CD4-positive, alpha-beta T cell treated with Interferon alpha-2 for 1 hour (primary cell): Measurements from ENCODE around the gene SNTB2.
A peak's percentile ranks its signal among the peaks of the same experiment; 100 is the strongest.
"Not testable (repeated sequence)": the region's sequence is repeated elsewhere in the genome, so short reads cannot be mapped to it uniquely, and the experiment has no call there.

ENCODE experiments used
- DNase-seq, 2 donors: peaks; one replicate each; pipeline ENCODE4 v3.0.0-alpha.2; 2020 to 2022

SNTB2 gene

GRCh38 chr16:69239851-69240250 is 52.9 kb downstream of the SNTB2 start:
- DNase-seq = no peak

- no peak for DNase-seq
Observed at GRCh38 chr16:69240331-69240730, 53.4 kb downstream of the SNTB2 start.

GRCh38 chr16:69241926-69242325 is 55.0 kb downstream of the SNTB2 start:
- DNase-seq = no peak

- DNase-seq = no peak
Observed at GRCh38 chr16:69243479-69243878, 56.5 kb downstream of the SNTB2 start.

- no peak for DNase-seq
Observed at GRCh38 chr16:69244336-69244735, 57.4 kb downstream of the SNTB2 start.

- DNase-seq = no peak
Observed at GRCh38 chr16:69250081-69250480, 63.1 kb downstream of the SNTB2 start.

- peak in 1 of 2 donors; percentile 13 for DNase-seq
Observed at GRCh38 chr16:69253870-69254341, 66.9 kb downstream of the SNTB2 start.

- DNase-seq = not testable (repeated sequence)
Observed at GRCh38 chr16:69259428-69259764, 72.4 kb downstream of the SNTB2 start.

GRCh38 chr16:69260019-69260418 is 73.1 kb downstream of the SNTB2 start:
- DNase-seq = no peak

- no peak for DNase-seq
Observed at GRCh38 chr16:69260506-69260905, 73.5 kb downstream of the SNTB2 start.

GRCh38 chr16:69266334-69267063 is 79.5 kb downstream of the SNTB2 start:
- DNase-seq = no peak

- DNase-seq = no peak
Observed at GRCh38 chr16:69267633-69268032, 80.7 kb downstream of the SNTB2 start.

- no peak for DNase-seq
Observed at GRCh38 chr16:69270395-69270794, 83.4 kb downstream of the SNTB2 start.

- DNase-seq = no peak
Observed at GRCh38 chr16:69270831-69271230, 83.9 kb downstream of the SNTB2 start.

GRCh38 chr16:69273009-69273408 is 86.0 kb downstream of the SNTB2 start:
- DNase-seq = no peak

GRCh38 chr16:69274699-69275235 is 87.8 kb downstream of the SNTB2 start:
- DNase-seq = no peak

GRCh38 chr16:69276148-69277115 is 89.5 kb downstream of the SNTB2 start:
- DNase-seq = no peak

GRCh38 chr16:69277413-69277812 is 90.4 kb downstream of the SNTB2 start:
- no peak for DNase-seq

- DNase-seq = no peak
Observed at GRCh38 chr16:69283851-69284250, 96.9 kb downstream of the SNTB2 start.

- no peak for DNase-seq
Observed at GRCh38 chr16:69285240-69285639, 98.3 kb downstream of the SNTB2 start.

GRCh38 chr16:69286941-69287713 is 100.2 kb downstream of the SNTB2 start:
- DNase-seq = peak; percentile 10 to 78

- DNase-seq = not testable (repeated sequence)
Observed at GRCh38 chr16:69291657-69292056, 104.7 kb downstream of the SNTB2 start.

- no peak for DNase-seq
Observed at GRCh38 chr16:69293401-69293800, 106.4 kb downstream of the SNTB2 start.
